GM12875 (cell line): ENCODE results near the gene KMT5C.

ENCODE experiments used
- H3K4me3 ChIP-seq: one replicate; pipeline ENCODE4 v1.5.1; 2011; ENCODE audit warnings: low read depth, low read length, control low read depth
- TF ChIP-seq, protein P1 (sequence below): IDR thresholded peaks from 2 replicates; pipeline ENCODE4 v1.5.1; 2011; ENCODE audit warnings: low read depth, mild to moderate bottlenecking, control low read depth, inconsistent platforms, low read length, moderate library complexity, borderline replicate concordance; ENCODE audit not compliant: insufficient read depth

KMT5C gene

DNA sequence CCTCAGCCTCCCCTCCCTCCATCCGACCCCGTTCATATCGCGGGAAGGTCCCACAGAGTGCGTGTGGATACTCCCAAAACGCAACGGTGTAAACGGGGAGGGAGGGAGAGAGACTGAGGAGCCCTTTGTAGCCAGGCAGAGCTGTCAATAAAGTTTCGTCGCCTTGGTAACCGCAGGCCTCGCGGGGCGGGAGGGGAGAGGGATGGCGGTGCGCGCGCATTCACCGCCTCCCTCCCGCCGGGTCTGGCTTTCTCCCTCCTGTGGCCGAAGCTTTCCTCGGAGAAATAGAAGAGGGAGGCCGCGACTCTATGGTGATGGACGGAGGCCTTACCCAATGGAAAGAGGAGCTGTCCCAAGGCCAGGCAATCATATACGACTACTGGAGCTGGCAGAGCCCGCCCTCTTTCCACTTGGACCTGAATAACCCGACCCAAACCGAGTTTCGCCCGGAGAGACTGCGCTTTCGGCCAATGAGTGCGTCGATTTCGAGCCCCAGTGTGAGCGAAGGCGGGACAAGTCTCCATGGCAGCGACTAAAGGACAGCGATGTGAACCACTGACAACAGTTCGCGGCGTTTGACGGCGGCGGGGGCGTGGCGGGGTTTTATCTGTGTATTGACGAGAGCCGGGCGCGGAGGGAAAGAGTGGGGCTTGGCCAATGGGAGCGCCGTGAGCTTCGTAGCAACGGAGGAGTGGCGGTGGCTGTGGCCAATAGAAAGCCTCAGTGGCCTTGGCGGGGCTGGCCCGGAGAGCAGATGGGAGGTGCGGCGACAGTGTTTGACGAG is at the start of gene KMT5C:
KMT5C (plus strand) TSS at position 772 of the 784 bp plus-strand sequence. CDS start 2,061 bp downstream, outside the sequence.
- peak within 1 kb of the TSS; percentile 72 for H3K4me3 ChIP-seq
- TF ChIP-seq, protein P1, sequence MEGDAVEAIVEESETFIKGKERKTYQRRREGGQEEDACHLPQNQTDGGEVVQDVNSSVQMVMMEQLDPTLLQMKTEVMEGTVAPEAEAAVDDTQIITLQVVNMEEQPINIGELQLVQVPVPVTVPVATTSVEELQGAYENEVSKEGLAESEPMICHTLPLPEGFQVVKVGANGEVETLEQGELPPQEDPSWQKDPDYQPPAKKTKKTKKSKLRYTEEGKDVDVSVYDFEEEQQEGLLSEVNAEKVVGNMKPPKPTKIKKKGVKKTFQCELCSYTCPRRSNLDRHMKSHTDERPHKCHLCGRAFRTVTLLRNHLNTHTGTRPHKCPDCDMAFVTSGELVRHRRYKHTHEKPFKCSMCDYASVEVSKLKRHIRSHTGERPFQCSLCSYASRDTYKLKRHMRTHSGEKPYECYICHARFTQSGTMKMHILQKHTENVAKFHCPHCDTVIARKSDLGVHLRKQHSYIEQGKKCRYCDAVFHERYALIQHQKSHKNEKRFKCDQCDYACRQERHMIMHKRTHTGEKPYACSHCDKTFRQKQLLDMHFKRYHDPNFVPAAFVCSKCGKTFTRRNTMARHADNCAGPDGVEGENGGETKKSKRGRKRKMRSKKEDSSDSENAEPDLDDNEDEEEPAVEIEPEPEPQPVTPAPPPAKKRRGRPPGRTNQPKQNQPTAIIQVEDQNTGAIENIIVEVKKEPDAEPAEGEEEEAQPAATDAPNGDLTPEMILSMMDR, result no peak

DNA sequence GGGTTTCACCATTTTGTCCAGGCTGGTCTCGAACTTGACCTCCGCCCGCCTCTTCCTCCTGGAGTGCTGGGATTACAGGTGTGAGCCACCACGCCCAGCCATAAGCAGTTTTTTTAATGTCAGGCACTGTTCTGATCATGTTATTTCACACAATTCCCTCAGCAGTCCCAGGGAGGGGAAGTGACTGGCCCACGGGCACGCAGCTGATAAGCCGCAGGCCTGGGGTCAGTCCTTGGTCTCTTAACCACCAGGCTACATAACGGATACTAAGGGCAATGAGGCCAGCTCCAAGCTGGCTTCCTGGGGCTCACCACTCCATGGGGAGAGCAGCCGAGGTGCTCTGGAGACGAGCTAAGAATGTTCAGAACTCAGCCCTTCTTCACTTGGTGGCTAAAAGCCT is 42.4 kb upstream of the KMT5C start:
- TF ChIP-seq, protein P1, result no peak
- no peak overlapping the region for H3K4me3 ChIP-seq

DNA sequence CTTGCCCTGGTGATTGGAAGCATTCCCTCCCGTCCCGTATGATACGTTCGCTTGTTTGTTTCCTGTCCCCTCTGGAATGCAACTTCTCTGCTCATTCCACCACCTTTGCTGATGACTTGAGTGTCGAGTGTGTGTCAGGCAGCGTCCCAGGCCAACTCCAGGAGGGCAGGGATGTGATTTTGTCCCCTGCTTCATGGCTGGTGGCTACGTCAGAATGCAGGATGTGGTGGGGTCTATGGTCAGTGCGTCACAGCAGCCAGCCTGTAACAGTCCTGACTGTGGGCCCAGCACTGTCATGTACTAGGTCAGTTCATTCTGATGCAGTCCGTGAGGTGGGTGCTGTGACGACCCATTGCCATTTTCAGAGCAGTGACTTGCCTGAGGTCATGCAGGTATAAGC is 39.7 kb upstream of the KMT5C start:
- TF ChIP-seq, protein P1, result no peak
- H3K4me3 ChIP-seq, result no peak overlapping the region

DNA sequence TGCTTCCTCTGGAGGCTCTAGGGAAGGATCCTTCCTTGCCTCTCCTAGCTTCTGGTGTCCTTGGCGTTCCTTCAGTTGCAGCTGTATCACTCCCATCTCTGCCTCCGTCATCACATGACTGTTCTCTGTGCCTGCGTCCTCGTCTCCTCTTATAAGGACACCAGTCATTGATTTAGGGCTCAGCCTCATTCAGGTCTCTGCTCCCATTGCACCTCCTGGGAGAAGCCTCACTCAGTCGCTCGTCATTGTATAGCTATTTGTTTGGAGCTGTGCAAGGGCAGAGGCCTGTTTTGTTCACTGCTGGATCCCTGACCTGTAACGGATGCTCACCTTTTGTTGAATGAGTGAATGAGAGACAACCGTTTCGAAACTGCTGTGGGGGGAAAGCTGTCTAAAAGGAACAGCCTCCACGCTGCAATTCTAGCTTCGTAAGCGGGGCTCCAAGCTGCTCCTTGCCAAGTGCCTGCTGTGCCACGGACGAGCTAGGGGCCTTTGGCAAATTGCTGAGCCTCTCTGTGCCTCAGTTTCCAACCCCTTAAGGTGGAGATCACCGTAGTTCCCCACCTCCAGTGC is 38.7 kb upstream of the KMT5C start:
- H3K4me3 ChIP-seq, result no peak overlapping the region
- TF ChIP-seq, protein P1, result no peak

DNA sequence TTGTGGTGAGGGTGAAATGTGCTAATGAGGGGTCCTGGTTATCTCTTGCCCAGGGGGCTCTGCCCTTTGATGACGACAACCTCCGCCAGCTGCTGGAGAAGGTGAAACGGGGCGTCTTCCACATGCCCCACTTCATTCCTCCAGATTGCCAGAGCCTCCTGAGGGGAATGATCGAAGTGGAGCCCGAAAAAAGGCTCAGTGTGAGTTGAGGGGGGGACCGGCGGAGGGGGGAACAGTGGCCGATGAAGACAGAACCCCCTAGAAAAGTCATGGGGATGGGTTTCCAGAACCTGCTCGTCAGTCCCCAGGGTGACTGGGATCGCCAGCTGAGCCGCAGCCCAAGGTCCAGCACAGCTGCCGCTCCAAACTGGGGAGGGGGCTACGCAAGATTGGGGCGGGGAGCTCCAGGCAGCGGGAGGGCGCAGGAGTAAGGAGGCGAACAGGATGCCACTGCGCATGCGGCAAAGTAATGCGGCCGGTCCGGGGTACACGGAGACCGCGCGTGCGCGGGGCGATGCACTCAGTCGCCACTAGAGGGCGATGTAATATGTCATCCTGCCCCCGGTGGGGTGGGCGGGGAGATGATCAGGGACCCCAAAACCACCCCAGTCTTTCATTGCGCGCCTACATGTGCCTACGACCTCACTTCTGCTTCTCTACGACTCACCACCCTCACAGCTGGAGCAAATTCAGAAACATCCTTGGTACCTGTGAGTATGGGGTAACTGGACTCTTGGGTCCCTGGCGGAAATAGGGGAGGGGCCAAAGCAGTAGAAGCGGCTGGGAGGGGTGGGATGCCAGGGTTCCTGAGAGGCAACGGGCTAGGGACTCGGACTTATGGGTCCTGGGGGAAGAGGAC is 38.0 kb upstream of the KMT5C start:
- peak overlapping the region; percentile 12 for H3K4me3 ChIP-seq
- TF ChIP-seq, protein P1, result peak; percentile 94

DNA sequence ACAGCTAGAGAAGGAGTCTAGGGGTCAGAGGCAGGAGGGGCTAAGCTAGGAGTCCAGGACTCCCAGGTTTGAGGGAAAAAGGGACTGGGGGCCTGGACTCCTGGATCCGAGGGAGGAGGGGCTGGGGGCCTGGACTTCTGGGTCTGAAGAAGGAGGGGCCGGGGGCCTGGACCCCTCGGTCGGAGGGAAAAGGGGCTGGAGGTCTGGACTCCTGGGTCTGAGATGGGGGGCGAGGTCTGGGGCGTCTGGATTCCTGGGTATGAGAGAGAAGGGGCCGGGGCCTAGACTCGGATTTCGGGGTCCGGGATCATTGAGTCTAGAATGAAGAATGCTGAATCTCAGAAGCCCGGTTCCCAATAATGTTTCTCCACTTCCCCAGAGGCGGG is 37.4 kb upstream of the KMT5C start:
- H3K4me3 ChIP-seq, result no peak overlapping the region
- TF ChIP-seq, protein P1, result no peak

DNA sequence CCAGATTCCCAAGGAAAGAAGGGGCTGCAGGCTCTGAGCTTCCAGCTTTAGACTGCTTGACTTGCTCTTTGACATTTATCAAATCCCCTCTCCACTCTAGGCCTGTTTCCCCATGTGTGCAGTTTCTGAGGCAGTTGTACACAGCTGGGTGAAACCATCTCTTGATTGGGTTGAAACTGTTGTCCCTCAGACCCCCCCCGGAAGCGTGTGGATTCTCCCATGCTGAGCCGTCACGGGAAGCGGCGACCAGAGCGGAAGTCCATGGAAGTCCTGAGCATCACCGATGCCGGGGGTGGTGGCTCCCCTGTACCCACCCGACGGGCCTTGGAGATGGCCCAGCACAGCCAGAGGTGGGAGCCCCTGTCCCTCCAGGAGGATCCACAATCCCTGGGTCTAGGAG is 36.2 kb upstream of the KMT5C start:
- TF ChIP-seq, protein P1, result no peak
- H3K4me3 ChIP-seq, result no peak overlapping the region
